Suprapubic skin (tissue), 4 donors: Measurements from ENCODE around the gene SKP2.

ENCODE experiments used
- EP300 ChIP-seq: sonication (generic); formaldehyde crosslinking; IDR thresholded peaks from one replicate; pipeline ENCODE4 v1.6.1; 2017; ENCODE audit warnings: antibody characterized with exemption
- POLR2A ChIP-seq, 2 donors: fragments of 450-650 bp; IDR thresholded peaks; one replicate each; pipeline ENCODE4 v1.6.1; 2017; ENCODE audit warnings: antibody characterized with exemption in 2 of 2, mild to moderate bottlenecking in 2 of 2, moderate library complexity in 2 of 2
- POLR2AphosphoS5 ChIP-seq, 3 donors: sonication (generic); formaldehyde crosslinking; IDR thresholded peaks; one replicate each; pipeline ENCODE4 v1.6.1; 2017; ENCODE audit warnings: antibody characterized with exemption in 3 of 3
- TF ChIP-seq, protein P1 (sequence below), 2 donors: fragments of 200-600 bp in 1 of 2; fragments of 450-650 bp in 1 of 2; sonication (generic) in 1 of 2; IDR thresholded peaks; one replicate each; pipeline ENCODE4 v1.5.1; 2016 to 2019; ENCODE audit warnings: antibody characterized with exemption in 2 of 2, mild to moderate bottlenecking in 1 of 2, moderate library complexity in 1 of 2

DNA sequence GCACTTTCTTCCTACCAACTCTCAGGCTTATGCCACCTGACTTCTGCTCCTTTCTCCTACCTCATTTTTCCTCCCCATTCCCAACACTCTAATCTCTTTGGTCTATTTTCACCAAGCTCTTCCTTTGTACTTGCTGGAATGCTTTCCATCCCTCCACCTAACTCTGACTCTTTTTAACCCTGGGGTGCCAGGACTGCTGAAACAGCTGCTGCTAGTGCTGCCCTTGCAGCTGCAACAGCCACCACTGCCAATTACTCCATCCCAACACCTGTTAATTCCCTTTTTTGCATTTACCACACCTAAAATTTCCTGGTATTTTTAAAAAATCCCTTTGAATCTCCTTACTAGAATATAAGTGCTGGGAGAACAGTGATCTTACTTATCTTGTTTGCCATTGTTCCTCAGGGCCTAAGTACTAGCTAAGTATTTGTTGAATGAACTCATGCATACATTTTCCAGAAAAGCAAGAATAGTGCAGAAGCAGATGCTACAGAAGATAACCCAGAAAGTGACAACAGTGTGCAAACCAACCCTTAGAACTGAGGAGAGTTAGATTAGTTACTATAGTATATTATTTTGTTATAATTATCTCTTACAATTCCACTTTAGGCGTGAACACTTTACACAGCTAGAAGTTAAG is 78.4 kb downstream of the SKP2 start:
- no peak for TF ChIP-seq POLR2AphosphoS5 (IDR thresholded peaks at IDR 0.05)
- TF ChIP-seq, protein P1, sequence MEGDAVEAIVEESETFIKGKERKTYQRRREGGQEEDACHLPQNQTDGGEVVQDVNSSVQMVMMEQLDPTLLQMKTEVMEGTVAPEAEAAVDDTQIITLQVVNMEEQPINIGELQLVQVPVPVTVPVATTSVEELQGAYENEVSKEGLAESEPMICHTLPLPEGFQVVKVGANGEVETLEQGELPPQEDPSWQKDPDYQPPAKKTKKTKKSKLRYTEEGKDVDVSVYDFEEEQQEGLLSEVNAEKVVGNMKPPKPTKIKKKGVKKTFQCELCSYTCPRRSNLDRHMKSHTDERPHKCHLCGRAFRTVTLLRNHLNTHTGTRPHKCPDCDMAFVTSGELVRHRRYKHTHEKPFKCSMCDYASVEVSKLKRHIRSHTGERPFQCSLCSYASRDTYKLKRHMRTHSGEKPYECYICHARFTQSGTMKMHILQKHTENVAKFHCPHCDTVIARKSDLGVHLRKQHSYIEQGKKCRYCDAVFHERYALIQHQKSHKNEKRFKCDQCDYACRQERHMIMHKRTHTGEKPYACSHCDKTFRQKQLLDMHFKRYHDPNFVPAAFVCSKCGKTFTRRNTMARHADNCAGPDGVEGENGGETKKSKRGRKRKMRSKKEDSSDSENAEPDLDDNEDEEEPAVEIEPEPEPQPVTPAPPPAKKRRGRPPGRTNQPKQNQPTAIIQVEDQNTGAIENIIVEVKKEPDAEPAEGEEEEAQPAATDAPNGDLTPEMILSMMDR (IDR thresholded peaks at IDR 0.05), result no peak
- TF ChIP-seq POLR2A (IDR thresholded peaks at IDR 0.05), result no peak
- TF ChIP-seq EP300, result no peak
